NCI-H524 treated with DMSO at 0.1 percent for 48 hours (cell line): Measurements from ENCODE around the gene NPHP4.

Source experiments
- DNase-seq: peaks from one replicate; lab custom pipeline; 2025; lab: John Stamatoyannopoulos, UW

The NPHP4 gene

DNA sequence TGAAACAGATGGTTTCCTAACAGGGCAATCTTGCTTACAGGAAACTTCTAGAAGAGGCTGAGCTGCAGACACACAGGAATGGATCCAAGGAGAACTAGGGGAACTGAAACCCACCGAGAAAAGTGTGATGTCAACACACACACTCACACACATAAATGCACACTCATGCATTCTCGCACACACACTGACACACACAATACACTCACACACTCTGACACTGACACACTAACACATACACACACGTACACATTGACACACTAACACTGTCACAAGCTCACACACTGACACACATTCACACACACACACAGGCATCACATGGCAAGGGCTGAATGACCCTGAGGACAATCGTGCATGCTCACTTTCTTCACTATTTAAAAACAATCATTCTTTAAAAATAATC lies 142.7 kb downstream of the NPHP4 start:
- DNase-seq, result no peak

DNA sequence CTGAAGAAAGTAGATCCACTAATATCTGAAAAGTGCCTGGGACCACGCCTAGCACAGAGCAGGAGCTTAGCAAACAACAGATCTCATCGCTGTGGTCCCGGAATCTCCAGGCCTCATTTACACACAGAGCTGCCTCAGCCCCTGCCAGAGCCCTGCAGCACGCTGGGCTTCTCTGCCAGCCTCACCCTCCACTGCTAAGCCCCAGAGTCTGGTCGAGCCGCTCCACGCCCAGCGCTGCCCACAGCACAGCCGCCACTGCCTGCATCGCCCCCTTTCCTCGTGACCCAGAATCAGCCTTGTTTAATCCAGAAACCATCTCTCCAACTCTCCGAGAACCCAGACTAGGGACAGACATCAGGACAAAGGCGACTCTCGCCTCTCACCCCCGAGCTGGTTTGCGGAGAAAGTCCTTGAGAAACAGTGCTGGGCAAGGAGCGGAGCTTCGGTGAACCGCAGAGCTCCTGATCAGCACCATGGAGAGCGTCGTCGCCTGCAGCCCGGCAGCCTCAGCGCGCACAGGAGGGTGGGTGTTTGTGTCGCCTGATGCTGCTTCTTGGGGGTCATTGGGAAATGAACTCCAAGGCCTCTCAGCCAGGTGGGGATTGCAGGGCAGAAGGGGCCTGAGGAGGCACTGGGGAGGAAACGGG lies 145.1 kb downstream of the NPHP4 start:
- DNase-seq, result no peak

DNA sequence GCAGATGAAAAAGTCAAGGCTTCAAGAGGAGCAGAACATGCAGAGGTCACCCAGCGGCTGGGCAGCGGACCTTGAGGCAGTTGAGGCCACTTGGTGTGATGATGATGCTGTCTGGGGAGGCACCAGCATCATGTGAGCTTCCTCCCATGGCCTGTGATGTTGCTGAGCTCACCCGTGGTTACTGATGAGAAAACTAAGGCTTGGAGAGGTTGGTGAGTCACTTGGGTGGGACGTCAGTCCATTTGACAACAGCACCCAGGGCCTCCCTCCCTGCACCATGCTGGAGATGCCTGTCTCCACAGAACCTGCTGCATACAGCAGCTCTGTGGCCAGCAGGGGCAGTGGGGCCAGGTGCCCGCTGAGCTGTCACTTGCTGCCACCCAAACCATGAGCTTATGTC lies 146.8 kb downstream of the NPHP4 start:
- no peak for DNase-seq

DNA sequence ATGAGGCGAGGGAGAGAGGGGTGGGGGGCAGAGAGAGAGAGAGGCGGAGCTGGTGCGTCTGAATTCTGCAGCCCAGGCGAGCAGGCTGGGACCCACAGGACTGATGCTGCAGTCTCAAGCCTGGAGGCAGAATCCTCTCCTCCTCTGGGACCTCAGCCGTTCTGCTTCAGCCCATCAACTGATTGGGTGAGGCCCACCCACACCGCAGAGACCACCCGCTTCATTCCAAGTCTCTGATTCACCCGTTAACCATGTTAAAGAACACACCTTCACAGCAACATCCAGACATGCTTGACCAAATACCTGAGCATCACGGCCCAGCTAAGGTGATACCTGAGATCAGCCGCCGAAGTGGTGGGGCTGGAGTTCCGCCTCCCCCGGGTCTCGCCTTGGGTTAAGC lies 147.8 kb downstream of the NPHP4 start:
- DNase-seq, result no peak

DNA sequence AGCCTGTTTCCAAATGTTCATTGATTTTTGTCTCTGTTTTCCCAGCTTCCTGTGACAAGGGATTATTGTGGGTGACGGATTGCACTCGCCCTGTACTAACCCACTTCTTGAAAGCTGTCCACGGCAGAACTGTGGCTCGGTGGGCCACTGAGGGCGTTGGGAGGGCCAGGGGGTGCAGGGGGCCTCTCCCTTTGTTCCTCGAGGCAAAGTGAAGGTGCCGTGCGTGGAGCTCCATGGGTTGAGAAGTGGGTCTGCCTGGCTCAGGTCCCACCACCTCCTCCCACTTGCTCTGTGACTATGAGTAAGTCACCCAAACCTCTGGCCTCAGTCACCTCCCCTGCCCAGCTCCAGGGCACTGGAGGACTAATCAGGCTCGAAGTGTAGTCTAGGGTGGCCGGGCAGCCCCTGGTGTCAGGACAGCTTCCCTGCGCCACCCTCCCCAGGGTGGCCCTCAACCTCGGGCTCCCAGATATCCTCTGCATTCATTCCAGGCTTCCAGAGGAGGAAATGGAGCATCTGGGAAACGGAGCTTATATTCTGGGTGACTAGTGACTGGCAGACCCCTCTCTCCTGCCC lies 148.6 kb downstream of the NPHP4 start:
- no peak for DNase-seq

DNA sequence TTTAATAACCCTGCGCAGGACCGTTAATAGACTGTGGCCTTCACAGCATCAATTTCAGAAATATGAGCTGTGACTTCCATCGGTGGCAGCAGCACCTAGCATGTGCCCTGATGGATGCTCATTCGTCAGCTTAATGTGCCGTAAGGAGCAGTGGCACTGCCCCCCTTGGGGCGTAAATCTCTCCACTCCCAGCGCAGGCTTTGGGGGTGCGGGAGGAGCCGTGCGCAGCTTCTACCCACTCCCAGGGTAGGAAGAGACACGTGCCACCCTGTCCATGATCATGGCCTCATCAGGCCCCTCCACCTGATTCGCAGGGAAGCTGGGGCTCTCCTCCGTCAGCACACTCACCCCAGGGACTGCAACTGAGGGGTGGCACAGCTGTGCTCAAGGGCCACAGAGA lies 149.5 kb downstream of the NPHP4 start:
- no peak for DNase-seq

DNA sequence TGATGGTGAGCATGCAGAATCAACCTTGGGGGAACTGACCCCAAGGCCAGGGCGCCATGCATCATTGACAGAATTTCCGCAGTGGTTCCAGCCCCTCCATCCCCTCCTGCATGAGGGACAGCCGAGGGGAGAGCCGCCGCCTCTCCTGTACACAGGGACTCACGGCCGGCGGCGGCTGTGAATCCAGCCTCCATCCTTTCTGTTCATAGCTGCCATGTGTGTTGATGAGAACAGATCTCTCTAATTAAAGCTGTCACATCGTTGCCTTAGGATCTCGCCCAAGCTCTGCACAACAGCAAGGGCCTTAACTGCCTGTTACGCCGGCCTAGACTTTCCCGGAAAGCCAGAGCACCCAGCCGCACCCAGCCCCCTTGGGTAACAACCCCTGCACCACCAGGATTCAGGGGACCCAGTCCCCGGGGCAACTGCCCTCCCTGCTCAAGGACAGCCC lies 151.6 kb downstream of the NPHP4 start:
- no peak for DNase-seq

DNA sequence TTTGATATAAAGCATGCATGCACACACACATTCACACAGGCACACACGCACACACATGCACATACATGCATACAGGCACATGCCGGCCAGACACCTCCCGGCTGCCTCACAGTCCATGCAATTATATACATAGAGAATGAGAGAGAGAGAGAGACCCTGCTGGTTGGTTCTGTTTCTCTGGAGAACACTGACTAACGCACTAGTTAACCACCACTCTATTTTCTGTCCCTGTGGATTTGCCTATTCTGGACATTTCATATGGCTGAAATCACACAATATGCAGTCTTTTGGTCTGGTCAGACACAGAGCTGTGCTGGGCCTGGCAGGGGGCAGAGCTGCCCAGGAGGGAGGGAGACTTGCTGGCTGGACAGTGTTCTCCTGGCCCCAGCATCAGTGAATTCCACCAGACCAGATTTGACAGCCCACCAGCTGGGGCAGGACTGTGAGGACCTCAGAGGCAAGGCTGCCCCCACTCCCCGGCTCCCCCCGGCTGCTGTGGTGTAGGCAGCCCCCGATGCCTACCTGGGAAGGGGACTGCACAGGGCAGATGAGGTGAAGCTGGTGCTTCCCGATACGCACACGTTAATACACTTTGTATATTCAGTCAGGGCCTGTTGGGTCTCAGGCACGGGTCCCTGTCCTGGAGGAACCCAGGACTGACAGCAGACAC lies 152.2 kb downstream of the NPHP4 start:
- no peak for DNase-seq

DNA sequence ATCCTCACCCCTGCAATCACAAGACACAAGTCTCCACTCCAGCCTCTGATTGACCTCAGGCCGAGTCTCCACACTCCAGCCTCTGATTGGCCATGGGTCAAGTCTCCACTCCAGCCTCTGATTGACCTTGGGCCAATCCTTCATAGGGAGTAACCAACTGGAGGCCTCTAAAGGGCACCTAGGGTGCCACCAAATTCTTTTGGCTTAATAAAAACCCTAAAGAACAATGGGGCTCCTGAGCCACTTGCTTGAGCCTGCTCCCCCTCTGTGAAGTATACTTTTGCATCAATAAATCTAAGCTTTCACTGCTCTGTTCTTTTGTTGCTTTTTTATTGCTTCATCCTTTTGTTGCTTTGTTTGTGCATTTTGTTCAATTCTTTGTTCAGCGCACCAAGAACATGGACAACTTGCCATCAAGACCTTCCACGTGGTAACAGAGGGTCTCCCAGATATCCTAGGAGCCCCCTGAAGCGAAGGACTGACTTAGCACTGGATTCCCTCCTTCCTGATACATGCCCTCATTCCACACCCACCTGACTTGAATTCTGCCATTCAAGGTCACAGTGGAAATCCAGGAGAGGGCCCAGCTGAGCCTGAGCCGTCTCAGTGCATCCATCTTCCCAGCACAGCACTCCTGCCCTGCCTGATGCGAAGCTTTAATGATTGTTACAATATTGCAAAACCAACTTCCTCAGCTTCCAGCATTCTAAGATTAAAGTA lies 152.9 kb downstream of the NPHP4 start:
- no peak for DNase-seq

DNA sequence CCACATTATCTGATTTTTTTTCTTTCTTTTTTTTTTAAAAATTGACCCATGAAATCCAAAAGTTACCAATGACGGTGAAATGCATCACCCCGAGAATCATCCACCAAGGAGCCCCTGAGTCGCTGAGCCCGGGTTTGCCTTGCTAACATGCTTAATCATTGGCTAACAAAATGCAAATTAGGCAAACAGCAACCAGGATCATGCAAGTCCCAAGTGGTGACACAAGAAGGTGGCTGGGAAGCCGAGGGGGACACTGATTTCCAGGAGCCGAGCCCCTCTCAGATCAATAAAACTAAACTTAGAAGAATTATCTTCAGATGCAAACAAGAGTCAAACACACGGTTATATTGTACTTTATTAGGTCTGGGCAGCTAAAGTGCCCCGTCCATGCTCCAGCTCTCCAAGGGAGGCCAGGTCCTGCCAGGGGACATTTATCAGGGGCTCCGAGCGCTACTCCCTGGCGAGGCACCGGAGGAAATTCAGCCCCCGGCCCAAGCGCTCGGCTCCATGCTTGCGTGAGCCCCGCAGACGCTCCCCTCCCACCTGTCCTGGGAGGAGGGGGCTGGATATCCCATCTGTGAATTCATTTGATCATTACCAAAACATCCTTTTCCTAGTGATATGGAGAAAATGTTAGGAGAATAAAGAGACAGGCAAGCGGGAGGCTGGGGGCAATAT lies 154.1 kb downstream of the NPHP4 start:
- DNase-seq, result no peak

DNA sequence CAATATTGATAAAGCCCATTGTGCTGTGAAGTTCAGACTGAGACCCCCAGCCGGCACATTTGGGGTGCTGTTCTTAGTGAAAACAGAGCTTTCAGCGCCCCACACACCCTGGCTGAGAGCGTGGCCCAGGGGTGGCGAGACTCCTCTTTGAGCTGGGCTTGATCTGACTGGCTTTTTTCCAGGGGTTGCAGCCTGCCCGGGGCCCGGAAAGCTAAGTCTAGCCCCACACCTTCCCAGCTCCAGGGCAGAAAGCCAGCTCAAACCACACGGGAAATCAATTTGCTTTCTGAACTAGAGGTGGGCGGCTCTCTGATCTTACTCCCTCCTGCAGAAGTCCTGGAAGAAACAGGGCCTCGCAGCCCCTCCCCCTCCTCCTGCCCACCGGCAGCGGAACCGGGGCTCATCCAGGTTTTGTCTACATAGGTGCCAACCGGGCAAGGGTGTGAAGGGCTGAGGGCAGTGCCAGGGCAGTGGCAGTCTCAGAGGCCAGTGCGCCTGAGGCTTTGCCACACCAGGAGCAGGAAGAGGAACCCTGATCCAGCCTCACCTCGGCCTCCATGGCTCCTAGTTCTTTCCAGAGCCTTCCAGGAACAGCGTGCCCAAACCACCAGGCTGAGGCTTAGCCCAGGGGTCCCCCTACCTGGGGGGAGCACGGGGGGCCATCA lies 155.3 kb downstream of the NPHP4 start:
- no peak for DNase-seq

DNA sequence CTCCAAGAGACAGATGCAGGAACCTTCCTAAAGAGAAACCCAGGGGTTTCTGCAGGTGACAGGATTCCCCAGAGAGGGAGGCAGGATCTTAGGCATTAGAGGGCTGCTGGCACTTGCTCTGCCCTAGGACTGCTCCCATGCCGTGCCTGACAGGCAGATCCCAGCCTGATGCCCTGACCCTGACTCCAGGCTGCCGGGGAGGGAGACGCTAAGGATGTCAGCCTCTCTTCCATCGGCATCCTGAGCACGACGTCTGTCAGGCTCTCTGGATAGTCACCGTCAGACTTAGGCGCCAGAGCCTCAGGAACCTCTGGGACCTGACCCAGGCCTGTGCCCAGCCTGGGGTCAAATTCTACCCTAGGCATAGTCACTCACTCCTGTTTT lies 157.1 kb downstream of the NPHP4 start:
- no peak for DNase-seq

DNA sequence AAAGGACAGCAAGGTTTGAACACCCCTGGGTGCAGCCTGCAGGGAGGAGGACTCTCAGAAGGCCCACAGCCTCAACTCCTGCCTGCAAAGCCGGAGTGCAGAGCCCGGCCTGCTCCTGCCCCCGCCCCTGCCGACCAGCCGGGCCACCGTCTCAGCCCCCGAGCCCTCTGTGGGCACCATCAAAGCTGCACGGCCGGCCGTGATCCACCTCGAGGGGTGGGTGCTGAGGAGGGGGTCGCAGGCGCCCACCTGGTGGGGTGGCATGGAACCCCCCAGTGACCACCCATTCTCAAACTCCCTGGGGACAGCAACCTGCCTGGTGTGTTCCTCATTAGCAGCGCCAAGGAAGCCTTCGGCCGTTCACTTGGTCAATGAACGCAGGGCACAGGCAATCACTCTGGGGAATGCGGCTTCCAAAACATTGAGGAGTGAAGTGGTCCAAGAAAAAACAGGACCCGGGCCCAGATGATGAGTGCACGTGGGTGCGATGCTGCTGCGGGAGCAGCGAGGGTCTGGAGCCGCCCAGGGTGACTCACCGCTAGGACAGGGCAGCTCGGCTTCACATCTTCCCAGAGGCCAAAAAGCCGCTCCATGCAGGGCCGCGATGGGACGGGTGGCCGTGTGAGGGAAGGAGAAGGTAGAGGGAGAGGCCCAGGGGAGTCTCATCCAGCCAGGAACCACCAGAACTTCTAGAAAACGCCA lies 157.6 kb downstream of the NPHP4 start:
- no peak for DNase-seq

DNA sequence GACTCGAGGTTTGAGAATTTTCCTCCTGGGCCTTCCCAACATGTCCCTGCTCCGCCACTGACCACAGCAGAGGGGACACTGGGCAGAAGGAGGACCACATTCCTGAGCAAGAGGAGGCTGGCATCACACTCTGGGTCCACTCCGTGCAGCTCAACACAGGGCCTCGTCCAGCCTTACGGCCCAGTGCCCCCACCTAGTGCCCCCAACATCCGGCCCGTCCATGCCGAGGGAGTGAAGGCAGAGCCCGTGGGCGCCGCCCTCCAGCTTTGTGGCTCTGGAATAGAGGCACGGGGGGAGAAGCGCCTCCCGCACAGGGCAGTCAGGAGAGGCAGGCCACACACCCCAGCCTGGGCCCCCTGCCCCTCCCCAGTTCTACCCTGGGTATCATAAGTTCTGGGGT lies 158.3 kb downstream of the NPHP4 start:
- DNase-seq, result no peak

DNA sequence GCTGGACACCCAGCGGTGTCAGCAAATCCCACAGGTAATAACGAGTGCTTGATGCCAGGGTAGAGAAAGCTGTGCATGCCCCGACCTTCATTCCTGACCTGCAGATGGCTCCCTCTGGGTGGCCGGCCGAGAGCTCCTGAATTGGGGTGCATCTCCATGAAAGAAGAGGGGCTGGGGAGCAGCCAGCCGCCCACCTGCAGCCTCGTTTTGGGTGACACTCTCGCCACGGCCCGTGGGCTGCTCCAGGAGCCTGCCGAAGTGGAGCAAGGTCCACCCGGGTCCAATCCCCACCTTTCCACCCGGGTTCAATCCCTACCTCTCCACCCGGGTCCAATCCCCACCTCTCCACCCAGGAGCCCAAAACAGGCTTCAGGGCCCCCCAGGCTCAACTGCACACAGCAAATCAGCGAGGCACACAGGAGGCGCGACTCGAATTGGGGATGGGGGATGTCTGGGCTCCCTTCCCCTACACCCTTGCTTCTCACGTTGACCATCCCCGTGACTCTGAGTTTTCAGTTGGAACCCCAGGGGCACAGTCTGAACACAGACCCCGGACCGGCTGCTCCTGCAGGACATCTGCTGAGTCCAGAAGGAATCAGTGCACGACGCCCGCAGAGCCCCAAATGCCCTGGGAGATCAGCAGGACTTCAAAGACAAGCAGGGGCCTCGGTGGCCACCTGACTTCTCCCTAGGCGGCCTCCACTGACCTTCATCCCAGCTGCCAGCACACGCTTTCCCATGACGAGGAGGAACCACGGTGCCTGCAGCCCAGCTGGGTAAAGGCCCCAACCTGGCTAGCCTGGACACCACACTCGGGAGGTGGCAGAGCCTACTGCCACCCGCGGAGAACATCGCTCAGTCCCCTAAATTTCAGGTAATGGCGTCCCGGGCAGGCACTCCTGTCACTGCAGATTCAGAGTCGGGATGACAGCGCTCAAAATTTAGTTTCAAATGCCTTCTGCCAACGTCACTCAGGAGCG lies 159.0 kb downstream of the NPHP4 start:
- no peak for DNase-seq

DNA sequence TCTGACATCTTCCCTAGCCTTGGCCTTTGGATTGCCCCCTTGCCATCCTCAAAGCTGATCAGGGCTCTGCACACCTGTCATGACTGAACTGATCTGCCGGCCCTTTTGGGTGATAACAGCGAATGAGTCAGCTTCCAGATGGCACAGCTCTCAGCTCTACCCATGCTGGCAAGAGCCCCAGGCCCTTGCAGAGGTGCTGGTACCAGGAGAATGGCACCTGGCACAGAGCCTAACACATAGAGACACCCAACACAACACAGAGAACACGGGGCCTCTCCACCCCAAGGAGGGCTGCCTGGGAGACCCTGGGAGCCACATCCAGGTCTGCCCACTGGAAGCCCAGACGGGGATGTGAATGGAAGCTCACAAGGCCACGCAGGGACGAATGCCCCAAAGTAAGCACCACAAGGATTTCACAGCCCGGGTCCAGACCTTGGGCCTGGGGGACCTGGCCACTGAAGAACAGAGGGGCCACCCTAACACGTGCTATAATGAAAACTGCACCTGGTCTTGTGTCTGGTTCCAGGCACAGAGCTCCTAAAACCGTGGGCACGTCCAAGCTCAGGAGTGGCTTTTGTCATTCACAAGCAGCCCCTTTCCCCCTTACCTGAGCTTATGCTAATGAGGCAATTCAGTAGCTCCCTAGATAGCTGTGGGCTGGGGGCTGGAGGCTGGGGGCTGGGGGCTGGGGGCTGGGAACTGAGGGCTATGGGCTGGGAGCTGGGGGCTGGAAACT lies 160.5 kb downstream of the NPHP4 start:
- no peak for DNase-seq

DNA sequence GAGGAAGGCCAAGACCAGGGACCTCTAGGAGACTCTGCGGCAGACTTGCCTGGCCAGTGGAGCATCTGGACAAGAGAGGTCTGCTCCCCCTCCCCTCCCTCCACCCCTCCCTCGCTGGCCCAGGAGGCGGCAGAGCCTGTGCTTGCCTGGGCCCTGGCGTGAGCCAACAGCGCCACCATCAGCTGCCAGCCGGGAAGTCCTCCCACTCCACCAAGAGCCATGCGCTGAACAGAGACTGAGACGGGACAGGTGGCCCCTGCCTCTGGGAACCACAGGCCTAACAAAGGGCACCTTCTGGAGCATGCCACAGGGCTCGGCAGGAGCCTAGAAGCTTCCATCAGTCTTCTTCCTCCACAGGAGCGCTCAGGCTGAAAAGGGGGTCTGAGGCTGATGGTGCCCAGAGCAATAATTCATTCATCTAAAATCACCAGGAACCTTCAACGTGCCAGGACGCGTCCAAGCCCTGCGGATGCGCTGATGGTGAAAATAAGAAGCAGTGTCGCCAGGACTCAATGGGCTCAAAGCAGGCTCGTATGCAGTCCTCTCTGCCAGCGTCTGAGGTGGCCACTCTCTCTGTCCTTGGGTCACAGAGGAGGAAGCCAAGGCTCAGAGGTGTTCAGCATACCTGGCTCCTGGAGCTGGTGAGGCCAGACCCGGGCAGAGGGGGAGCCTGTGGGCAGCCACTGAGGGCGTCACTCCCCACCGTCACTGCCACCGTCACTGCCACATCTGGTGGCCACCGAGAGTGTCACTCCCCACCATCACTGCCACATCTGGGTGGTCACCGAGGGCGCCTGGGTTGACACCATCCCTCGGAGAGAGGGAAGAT lies 161.2 kb downstream of the NPHP4 start:
- DNase-seq, result no peak

DNA sequence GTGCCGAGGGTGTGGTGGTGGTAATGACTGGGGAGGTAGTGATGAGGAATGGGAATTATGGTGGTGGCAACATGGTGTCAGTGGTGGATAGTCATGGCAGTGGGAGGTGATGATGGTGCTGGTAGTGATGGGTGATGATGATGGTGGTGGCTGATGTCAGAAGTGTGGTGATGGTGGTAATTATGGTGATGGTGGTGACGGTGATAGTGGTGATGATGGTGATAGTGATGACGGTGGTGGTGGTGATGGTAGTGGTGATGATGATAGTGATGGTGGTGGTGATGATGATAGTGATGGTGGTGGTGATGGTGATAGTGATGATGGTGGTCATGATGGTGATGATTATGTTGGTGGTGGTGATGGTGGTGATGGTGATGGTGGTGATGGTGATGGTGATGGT lies 162.8 kb downstream of the NPHP4 start:
- no peak for DNase-seq
